Activated CD4-positive, alpha-beta memory T cell treated with anti-CD3 and anti-CD28 coated beads, Interleukin-2, amount 10 ng/mL, durations not matched to agents 7 days and 5 days (primary cell): ENCODE measurements around the gene MSRB2. TPM values are rescaled to one million over a fixed set of nuclear protein-coding genes. Genes with fewer than 3 reads are reported as not detected.
A peak's percentile ranks its signal among the peaks of the same experiment; 100 is the strongest.

Source experiments
- CTCF ChIA-PET: fragments of 350-600 bp; sonication (Branson Sonifier 250); formaldehyde crosslinking; loops from one replicate; lab custom pipeline; 2021; ENCODE audit warnings: antibody characterized with exemption, inconsistent platforms; lab: Charles Lee
- POLR2A ChIA-PET: fragments of 350-600 bp; sonication (Branson Sonifier 250); formaldehyde crosslinking; loops from one replicate; lab custom pipeline; 2021; ENCODE audit warnings: antibody characterized with exemption; lab: Charles Lee
- DNase-seq: peaks from one replicate; pipeline ENCODE4 v3.0.0-alpha.2; 2020
- H3K27ac Mint-ChIP-seq: one replicate; pipeline ENCODE4 v1.8.0; 2021; ENCODE audit warnings: mild to moderate bottlenecking, mixed read lengths
- H3K27me3 Mint-ChIP-seq: one replicate; pipeline ENCODE4 v1.8.0; 2021; ENCODE audit warnings: mixed read lengths
- H3K36me3 Mint-ChIP-seq: one replicate; pipeline ENCODE4 v1.8.0; 2021; ENCODE audit warnings: low read depth, mixed read lengths
- H3K4me1 Mint-ChIP-seq: one replicate; pipeline ENCODE4 v1.8.0; 2021; ENCODE audit warnings: mixed read lengths
- H3K4me3 Mint-ChIP-seq: one replicate; pipeline ENCODE4 v1.8.0; 2021; ENCODE audit warnings: mild to moderate bottlenecking, mixed read lengths
- H3K9me3 Mint-ChIP-seq: one replicate; pipeline ENCODE4 v1.8.0; 2021; ENCODE audit warnings: mixed read lengths
- total RNA-seq, 2 experiments: library from RNA; stranded (reverse); gene quantifications; one replicate each; pipeline ENCODE4 v1.2.3, GENCODE V29; 2021

Gene MSRB2
- total RNA-seq, 2 experiments from 2014 or later = 11.0 to 11.7 TPM

DNA sequence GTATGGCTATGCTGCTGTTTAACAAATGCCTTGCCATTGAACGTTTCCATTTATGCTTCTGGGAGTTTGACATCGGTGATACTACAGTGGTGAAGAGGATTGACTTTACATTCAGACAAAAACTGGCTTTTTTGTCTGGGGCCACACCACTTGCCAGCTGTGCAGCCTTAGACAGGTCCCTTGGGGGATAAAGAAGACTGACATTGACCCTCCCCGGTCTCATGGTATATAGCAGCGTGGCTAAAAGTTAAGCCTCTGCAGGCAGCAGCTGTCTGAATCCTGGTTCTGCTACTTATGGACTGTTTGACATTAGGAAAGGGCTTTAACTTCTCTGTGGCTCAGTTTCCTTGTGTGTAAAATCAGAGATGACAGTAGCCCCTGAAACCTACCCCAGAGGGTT lies 54.7 kb downstream of the MSRB2 start:
- Mint-ChIP-seq H3K36me3 (no peaks in the 10 kb centered on the region), H3K4me1 (no peaks in the 10 kb centered on the region), H3K9me3 (no peaks in the 10 kb centered on the region), H3K27me3 (no peaks in the 10 kb centered on the region), H3K4me3 (no peak overlapping the region), H3K27ac (no peak overlapping the region)
- no peak for DNase-seq
- ChIA-PET POLR2A (no interaction called here), CTCF (no interaction called here)

DNA sequence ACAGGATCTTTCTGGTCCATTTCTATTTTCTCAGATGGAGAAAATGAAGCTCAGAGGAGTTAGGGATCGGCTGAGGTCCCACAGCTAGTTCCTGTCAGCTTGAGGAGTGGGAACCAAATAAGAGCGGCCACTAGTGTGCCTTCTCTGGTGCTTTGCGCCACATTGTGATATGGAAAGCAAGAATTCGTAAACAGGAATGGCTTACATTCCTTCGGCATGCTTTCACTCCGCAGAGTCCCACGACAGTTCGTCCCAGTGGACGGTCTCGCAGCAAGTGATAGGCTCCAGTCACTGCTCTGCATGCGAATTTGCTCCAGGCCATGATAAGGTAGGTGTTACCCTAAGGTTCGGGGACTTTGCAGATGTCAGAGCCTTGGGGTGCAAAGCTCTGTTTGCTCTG lies 55.2 kb downstream of the MSRB2 start:
- DNase-seq = no peak
- Mint-ChIP-seq H3K4me1 (no peaks in the 10 kb centered on the region), H3K27me3 (peaks cover under 1% of the 10 kb centered on the region), H3K9me3 (no peaks in the 10 kb centered on the region), H3K36me3 (no peaks in the 10 kb centered on the region), H3K27ac (no peak overlapping the region), H3K4me3 (no peak overlapping the region)
- CTCF ChIA-PET = no interaction called here
- POLR2A ChIA-PET = no interaction called here

GRCh38 chr10:23151071-23151470 lies 55.7 kb downstream of the MSRB2 start:
- no peaks in the 10 kb centered on the region for H3K4me1 Mint-ChIP-seq
- DNase-seq = no peak
- ChIA-PET POLR2A (no interaction called here), CTCF (no interaction called here)
- H3K9me3 Mint-ChIP-seq = no peaks in the 10 kb centered on the region
- no peak overlapping the region for H3K27ac Mint-ChIP-seq
- H3K27me3 Mint-ChIP-seq = peaks cover 5% of the 10 kb centered on the region
- H3K4me3 Mint-ChIP-seq = no peak overlapping the region
- H3K36me3 Mint-ChIP-seq = no peaks in the 10 kb centered on the region

- H3K4me3 Mint-ChIP-seq = no peak overlapping the region
- ChIA-PET POLR2A (no interaction called here), CTCF (no interaction called here)
- H3K27ac Mint-ChIP-seq = no peak overlapping the region
- H3K9me3 Mint-ChIP-seq = no peaks in the 10 kb centered on the region
- H3K27me3 Mint-ChIP-seq = peaks cover 11% of the 10 kb centered on the region
- no peaks in the 10 kb centered on the region for H3K36me3 Mint-ChIP-seq
- DNase-seq = no peak
- H3K4me1 Mint-ChIP-seq = peaks cover 7% of the 10 kb centered on the region
Measured at GRCh38 chr10:23155169-23155568, 59.8 kb downstream of the MSRB2 start.

DNA sequence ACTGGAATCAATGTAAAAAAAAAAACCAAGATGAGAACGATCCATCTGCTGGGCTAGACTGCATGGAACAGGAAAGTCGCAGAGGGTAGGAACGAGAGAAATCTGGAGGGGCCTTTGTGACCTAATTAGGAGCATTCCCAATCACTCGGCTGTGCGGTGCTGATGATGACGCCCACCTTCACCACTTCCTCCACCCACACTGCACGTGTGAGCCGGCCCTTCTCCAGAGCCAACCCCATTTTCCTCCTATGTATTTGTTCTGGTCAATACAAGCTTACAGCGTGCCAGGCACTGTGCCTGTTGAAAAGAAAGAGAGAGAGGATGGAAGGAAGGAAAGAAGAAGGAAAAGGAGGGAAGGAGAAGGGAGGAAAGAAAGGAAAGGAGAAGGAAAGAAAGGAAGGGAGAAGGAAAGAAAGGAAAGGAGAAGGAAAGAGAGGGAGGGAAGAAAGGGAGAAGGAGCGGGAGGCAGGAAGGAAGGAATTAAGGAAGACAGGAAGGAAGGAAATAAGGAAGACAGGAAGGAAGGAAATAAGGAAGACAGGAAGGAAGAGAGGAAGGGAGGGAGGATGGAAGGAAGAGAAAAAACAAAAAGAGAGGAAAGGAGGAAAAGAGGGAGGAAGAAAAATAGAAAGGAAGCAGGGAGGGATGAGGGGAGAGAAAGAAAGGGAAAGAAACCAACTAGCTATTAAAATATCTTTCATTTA lies 61.2 kb downstream of the MSRB2 start:
- DNase-seq = no peak
- no peaks in the 10 kb centered on the region for H3K36me3 Mint-ChIP-seq
- peaks cover 19% of the 10 kb centered on the region for H3K27me3 Mint-ChIP-seq
- H3K4me1 Mint-ChIP-seq = peaks cover 7% of the 10 kb centered on the region
- ChIA-PET POLR2A (no interaction called here), CTCF (interaction anchor here (0.6 to 5.0 kb wide), 5 partner anchors 11 to 1635 kb away, joined by 3 to 35 read pairs (median 4); no protein-coding TSS in a partner anchor)
- H3K9me3 Mint-ChIP-seq = no peaks in the 10 kb centered on the region
- no peak overlapping the region for H3K4me3 Mint-ChIP-seq
- H3K27ac Mint-ChIP-seq = peak overlapping the region; percentile 42

DNA sequence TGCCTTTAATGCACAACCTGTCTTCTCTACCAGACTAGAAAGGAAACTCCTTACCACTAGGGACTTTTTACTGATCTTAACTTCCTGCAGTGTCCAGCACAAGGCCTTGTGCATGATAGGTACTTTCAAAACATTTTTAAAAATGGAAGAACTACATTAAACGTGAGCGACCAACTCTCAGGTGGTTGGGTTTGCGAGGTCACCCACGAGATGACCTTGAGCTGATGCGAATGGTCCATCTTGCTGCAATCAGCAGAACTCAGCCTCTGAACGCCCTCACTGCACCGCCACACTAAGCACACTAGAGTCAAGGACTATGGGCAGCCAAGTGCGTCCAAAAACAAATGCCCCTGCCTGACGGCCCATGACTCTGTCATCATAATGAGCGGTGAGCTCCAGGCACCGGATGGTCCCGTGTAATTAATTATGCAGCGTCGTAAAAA lies 61.9 kb downstream of the MSRB2 start:
- CTCF ChIA-PET = interaction anchor here (1.1 to 5.0 kb wide), 8 partner anchors 10 to 545 kb away, joined by 3 to 35 read pairs (median 4); no protein-coding TSS in a partner anchor
- Mint-ChIP-seq H3K9me3 (no peaks in the 10 kb centered on the region), H3K4me3 (no peak overlapping the region), H3K4me1 (peaks cover 7% of the 10 kb centered on the region), H3K36me3 (no peaks in the 10 kb centered on the region), H3K27ac (no peak overlapping the region), H3K27me3 (peaks cover 19% of the 10 kb centered on the region)
- POLR2A ChIA-PET = no interaction called here
- DNase-seq = no peak

- POLR2A ChIA-PET = no interaction called here
- DNase-seq = no peak
- CTCF ChIA-PET = interaction anchor here (0.7 to 5.0 kb wide), 15 partner anchors 10 to 544 kb away, joined by 3 to 35 read pairs (median 4); no protein-coding TSS in a partner anchor
Measured at GRCh38 chr10:23157691-23158369, 62.5 kb downstream of the MSRB2 start.

DNA sequence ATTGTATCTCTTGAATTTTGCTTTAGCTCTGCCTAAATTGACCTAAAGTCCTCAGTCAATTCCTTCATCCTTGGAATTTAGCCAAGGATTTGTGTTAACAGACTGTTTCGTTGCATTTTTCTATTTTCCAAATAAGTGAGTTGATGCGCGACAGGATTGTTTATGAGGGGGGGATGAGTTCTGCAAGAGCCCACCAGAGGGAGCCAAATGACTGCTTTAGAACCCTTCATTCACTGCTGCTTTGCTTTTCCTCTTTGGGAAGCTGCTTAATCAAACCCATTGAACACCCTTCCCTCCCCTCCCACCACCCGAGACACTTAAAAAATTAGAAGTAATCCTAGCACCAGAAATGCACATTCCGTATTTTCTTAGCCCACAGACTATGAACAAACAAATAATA lies 63.0 kb downstream of the MSRB2 start:
- Mint-ChIP-seq H3K4me3 (no peak overlapping the region), H3K36me3 (no peaks in the 10 kb centered on the region), H3K27me3 (peaks cover 19% of the 10 kb centered on the region), H3K4me1 (peaks cover 7% of the 10 kb centered on the region), H3K9me3 (no peaks in the 10 kb centered on the region), H3K27ac (no peak overlapping the region)
- CTCF ChIA-PET = interaction anchor here (0.6 to 5.0 kb wide), 15 partner anchors 9 to 544 kb away, joined by 3 to 35 read pairs (median 4); no protein-coding TSS in a partner anchor
- peak; percentile 42 for DNase-seq
- POLR2A ChIA-PET = no interaction called here

More at GRCh38 chr10:23157691-23158369, 62.5 kb downstream of the MSRB2 start:
- Mint-ChIP-seq H3K36me3 (no peaks in the 10 kb centered on the region), H3K4me3 (no peak overlapping the region), H3K27ac (no peak overlapping the region), H3K4me1 (peaks cover 7% of the 10 kb centered on the region), H3K9me3 (no peaks in the 10 kb centered on the region), H3K27me3 (peaks cover 19% of the 10 kb centered on the region)

GRCh38 chr10:23171232-23171876 lies 76.0 kb downstream of the MSRB2 start:
- ChIA-PET CTCF (no interaction called here), POLR2A (no interaction called here)
- Mint-ChIP-seq H3K4me3 (no peak overlapping the region), H3K27ac (no peak overlapping the region), H3K27me3 (peaks cover 56% of the 10 kb centered on the region), H3K9me3 (no peaks in the 10 kb centered on the region), H3K36me3 (no peaks in the 10 kb centered on the region), H3K4me1 (no peaks in the 10 kb centered on the region)
- no peak for DNase-seq

Other genes starting within 250 kb of the MSRB2 start
- not detected for gene ARMC3, start 167.5 kb upstream of the MSRB2 start, total RNA-seq
- not detected for gene PTF1A, start 96.7 kb downstream of the MSRB2 start, total RNA-seq
- gene C10orf67, start 249.2 kb downstream of the MSRB2 start, total RNA-seq = not detected